Uterus (tissue), 2 donors: ENCODE results near the gene UBE2D3.

ENCODE experiments used
- CTCF ChIP-seq, 4 experiments: fragments of 200-600 bp in 2 of 4; fragments of 450-650 bp in 2 of 4; sonication (generic) in 2 of 4; IDR thresholded peaks; one replicate each; pipeline ENCODE4 v1.5.1; 2016 to 2019; ENCODE audit warnings: antibody characterized with exemption in 4 of 4, mild to moderate bottlenecking in 2 of 4, moderate library complexity in 1 of 4
- POLR2A ChIP-seq, 2 donors: fragments of 450-650 bp; IDR thresholded peaks; one replicate each; pipeline ENCODE4 v1.6.1; 2016; ENCODE audit warnings: antibody characterized with exemption in 2 of 2, mild to moderate bottlenecking in 1 of 2, moderate library complexity in 1 of 2

- no peak for TF ChIP-seq CTCF (IDR thresholded peaks at IDR 0.05)
- TF ChIP-seq POLR2A (IDR thresholded peaks at IDR 0.05), result no peak
Observed at GRCh38 chr4:102775805-102776204, 51.5 kb downstream of the UBE2D3 start.
